Neural cell (in vitro differentiated cells): ENCODE results near the gene ZNF420.

Experiments
- EP300 ChIP-seq: fragments of 450-650 bp; conservative IDR thresholded peaks from 2 replicates; pipeline ENCODE4 v1.6.1; 2014; ENCODE audit warnings: antibody characterized with exemption, mild to moderate bottlenecking, moderate library complexity; ENCODE audit not compliant: poor library complexity, severe bottlenecking
- EZH2 ChIP-seq: fragments of 200-600, 300-800 bp; shearing (Covaris generic), sonication (generic); IDR thresholded peaks from 2 replicates; pipeline ENCODE4 v1.6.1; 2014; ENCODE audit warnings: antibody characterized with exemption, low read length, borderline replicate concordance, mild to moderate bottlenecking; ENCODE audit not compliant: insufficient read depth, poor library complexity, severe bottlenecking
- MXI1 ChIP-seq: fragments of 450-650 bp; conservative IDR thresholded peaks from 2 replicates; pipeline ENCODE4 v1.6.1; 2014; ENCODE audit warnings: antibody characterized with exemption, mild to moderate bottlenecking; ENCODE audit not compliant: poor library complexity, severe bottlenecking
- POLR2AphosphoS5 ChIP-seq: IDR thresholded peaks from 2 replicates; pipeline ENCODE4 v1.6.1; 2012
- RAD21 ChIP-seq: fragments of 450-650 bp; conservative IDR thresholded peaks from 2 replicates; pipeline ENCODE4 v1.6.1; 2014; ENCODE audit warnings: antibody characterized with exemption, mild to moderate bottlenecking, moderate library complexity
- SMC3 ChIP-seq: fragments of 450-650 bp; conservative IDR thresholded peaks from 2 replicates; pipeline ENCODE4 v1.6.1; 2014; ENCODE audit warnings: antibody characterized with exemption, mild to moderate bottlenecking, moderate library complexity; ENCODE audit not compliant: poor library complexity
- TAF1 ChIP-seq: IDR thresholded peaks from 2 replicates; pipeline ENCODE4 v1.6.1; 2012; ENCODE audit warnings: low read depth
- TF ChIP-seq, protein P1 (sequence below): fragments of 450-650 bp; IDR thresholded peaks from 2 replicates; pipeline ENCODE4 v1.5.1; 2014; ENCODE audit warnings: antibody characterized with exemption, mild to moderate bottlenecking, moderate library complexity; ENCODE audit not compliant: poor library complexity, severe bottlenecking
- TF ChIP-seq, protein P2 (sequence below): IDR thresholded peaks from 2 replicates; pipeline ENCODE4 v1.6.1; 2012; ENCODE audit warnings: borderline replicate concordance

DNA sequence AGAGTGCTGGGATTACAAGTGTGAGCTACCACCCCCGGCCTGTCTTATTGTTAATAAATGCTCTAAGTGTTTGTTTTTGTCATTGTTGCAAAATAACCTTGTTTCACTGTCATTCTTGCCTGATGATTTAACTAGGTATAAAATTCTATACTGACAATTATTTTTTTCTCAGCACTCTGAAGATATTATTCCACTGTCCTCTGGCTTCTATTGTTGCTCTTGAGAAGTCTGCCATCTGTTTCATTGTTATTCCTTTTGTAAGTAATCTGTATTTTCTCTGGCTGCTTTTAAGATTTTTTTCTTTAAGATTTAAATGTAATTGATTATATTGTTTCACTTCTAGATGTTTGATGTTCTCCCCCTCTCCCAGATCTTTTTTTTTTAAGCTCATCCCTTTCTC lies 17.6 kb downstream of the ZNF420 start:
- TF ChIP-seq, protein P1, sequence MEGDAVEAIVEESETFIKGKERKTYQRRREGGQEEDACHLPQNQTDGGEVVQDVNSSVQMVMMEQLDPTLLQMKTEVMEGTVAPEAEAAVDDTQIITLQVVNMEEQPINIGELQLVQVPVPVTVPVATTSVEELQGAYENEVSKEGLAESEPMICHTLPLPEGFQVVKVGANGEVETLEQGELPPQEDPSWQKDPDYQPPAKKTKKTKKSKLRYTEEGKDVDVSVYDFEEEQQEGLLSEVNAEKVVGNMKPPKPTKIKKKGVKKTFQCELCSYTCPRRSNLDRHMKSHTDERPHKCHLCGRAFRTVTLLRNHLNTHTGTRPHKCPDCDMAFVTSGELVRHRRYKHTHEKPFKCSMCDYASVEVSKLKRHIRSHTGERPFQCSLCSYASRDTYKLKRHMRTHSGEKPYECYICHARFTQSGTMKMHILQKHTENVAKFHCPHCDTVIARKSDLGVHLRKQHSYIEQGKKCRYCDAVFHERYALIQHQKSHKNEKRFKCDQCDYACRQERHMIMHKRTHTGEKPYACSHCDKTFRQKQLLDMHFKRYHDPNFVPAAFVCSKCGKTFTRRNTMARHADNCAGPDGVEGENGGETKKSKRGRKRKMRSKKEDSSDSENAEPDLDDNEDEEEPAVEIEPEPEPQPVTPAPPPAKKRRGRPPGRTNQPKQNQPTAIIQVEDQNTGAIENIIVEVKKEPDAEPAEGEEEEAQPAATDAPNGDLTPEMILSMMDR: no peak
- TF ChIP-seq POLR2AphosphoS5: no peak
- TF ChIP-seq TAF1: no peak
- no peak for TF ChIP-seq EZH2
- TF ChIP-seq, protein P2, sequence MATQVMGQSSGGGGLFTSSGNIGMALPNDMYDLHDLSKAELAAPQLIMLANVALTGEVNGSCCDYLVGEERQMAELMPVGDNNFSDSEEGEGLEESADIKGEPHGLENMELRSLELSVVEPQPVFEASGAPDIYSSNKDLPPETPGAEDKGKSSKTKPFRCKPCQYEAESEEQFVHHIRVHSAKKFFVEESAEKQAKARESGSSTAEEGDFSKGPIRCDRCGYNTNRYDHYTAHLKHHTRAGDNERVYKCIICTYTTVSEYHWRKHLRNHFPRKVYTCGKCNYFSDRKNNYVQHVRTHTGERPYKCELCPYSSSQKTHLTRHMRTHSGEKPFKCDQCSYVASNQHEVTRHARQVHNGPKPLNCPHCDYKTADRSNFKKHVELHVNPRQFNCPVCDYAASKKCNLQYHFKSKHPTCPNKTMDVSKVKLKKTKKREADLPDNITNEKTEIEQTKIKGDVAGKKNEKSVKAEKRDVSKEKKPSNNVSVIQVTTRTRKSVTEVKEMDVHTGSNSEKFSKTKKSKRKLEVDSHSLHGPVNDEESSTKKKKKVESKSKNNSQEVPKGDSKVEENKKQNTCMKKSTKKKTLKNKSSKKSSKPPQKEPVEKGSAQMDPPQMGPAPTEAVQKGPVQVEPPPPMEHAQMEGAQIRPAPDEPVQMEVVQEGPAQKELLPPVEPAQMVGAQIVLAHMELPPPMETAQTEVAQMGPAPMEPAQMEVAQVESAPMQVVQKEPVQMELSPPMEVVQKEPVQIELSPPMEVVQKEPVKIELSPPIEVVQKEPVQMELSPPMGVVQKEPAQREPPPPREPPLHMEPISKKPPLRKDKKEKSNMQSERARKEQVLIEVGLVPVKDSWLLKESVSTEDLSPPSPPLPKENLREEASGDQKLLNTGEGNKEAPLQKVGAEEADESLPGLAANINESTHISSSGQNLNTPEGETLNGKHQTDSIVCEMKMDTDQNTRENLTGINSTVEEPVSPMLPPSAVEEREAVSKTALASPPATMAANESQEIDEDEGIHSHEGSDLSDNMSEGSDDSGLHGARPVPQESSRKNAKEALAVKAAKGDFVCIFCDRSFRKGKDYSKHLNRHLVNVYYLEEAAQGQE: no peak
- TF ChIP-seq RAD21: no peak
- no peak for TF ChIP-seq MXI1
- no peak for TF ChIP-seq EP300
- no peak for TF ChIP-seq SMC3
